HG02798 (cell line): ENCODE results near the gene LDLRAD4.

Source experiments
- ATAC-seq: cut with Tn5 transposase; IDR thresholded peaks from one replicate; pipeline ENCODE4 v1.9.1; 2021; ENCODE audit warnings: mild to moderate bottlenecking; ENCODE audit not compliant: unreplicated experiment, poor library complexity

Gene LDLRAD4

GRCh38 chr18:13300029-13300428 lies 81.5 kb downstream of the LDLRAD4 start:
- no peak for ATAC-seq

- no peak for ATAC-seq
Measured at GRCh38 chr18:13300796-13301195, 82.2 kb downstream of the LDLRAD4 start.

GRCh38 chr18:13302040-13302439 lies 83.5 kb downstream of the LDLRAD4 start:
- no peak for ATAC-seq

GRCh38 chr18:13302457-13303225 lies 84.1 kb downstream of the LDLRAD4 start:
- no peak for ATAC-seq

- no peak for ATAC-seq
Measured at GRCh38 chr18:13303756-13304364, 85.3 kb downstream of the LDLRAD4 start.

- ATAC-seq, result no peak
Measured at GRCh38 chr18:13305301-13305700, 86.7 kb downstream of the LDLRAD4 start.

DNA sequence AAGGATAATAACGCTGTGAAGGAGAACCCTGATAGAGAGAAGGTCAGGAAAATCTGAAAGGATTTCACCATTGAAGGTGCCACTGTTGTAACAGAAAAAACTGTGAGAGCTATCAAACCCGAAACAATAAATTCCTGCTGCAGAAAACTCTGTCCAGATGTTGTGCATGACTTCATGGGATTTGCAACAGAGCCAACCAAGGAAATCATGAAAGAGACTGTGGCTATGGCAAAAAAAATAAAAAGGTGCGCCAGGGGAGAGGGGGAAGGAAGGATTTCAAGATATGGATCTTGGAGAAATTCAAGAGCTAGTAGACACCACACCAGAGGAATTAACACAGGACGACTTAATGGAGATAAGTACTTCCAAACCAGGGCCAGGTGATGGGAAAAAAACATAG lies 88.0 kb downstream of the LDLRAD4 start:
- no peak for ATAC-seq

DNA sequence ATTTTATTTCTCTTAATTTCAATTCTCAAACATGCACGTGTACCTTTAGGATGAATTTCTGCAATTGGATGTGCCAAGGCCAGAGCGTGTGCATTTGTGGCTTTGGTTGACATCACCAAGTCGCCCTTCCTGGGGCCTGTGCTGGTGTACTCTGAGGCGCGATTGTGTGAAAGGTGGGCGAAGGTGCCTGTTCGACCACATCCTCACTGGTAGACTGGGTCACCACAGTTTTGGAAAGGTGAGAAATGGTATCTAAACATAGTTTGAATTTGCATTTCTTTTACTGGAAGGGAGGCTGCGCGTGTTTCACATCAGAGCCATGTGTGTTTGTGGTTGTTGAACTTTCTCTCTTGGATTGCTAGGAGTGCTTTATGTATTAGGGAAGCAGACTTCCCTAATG lies 89.8 kb downstream of the LDLRAD4 start:
- ATAC-seq, result no peak

DNA sequence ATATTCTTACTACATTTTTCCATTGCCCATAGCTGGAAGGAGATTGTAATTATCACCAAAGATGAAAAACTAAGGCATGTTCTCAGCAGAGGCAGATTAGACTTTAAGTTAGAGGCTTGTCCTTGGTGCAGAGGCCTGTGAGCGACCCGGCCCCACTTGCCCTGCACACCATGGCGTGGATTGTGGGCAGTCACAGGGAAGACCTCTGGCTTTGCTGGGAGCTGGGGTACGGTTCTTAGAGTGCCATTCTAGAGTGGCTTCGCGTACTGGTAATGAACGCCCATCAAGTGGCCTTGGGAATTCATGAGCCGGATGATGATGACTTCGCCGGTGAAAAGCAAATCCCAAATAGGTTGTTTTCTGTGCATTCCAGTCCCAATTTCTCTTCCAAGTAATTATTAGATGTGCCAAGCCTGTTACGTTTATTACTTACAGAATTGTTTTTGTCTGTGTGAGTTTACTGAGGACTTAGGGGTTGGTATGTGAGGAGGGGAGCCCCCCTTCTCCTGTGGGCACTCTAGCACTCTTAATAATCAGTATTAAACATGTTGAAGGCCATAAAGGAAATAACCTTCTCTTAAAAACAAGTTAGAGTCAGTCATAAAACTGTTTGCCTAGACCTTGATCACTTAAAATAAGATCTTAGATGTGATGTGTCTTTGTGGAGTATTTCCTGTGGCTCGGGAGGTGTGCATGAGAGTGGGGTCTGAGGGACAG lies 90.6 kb downstream of the LDLRAD4 start:
- no peak for ATAC-seq

GRCh38 chr18:13309748-13310670 lies 91.4 kb downstream of the LDLRAD4 start:
- no peak for ATAC-seq

DNA sequence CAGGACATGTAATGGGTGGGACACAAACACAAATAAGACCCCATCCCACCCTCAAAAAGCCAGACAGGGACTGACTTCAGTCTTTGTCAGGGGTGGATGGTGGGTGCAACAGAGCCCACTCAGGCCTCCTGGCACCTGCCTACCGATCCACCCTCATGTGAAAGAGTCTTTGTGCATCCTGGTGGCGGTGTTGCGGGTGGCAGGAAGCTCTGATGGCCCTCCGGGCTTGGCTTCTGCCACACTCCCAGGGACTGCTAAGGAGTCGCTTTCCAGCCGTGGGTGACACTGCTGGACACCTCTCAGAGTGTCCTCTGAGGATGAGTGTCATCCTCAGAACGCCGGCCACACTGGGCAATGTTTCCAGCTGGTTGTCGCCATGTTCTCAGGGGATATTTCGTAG lies 92.6 kb downstream of the LDLRAD4 start:
- no peak for ATAC-seq

GRCh38 chr18:13312515-13312914 lies 94.0 kb downstream of the LDLRAD4 start:
- no peak for ATAC-seq

DNA sequence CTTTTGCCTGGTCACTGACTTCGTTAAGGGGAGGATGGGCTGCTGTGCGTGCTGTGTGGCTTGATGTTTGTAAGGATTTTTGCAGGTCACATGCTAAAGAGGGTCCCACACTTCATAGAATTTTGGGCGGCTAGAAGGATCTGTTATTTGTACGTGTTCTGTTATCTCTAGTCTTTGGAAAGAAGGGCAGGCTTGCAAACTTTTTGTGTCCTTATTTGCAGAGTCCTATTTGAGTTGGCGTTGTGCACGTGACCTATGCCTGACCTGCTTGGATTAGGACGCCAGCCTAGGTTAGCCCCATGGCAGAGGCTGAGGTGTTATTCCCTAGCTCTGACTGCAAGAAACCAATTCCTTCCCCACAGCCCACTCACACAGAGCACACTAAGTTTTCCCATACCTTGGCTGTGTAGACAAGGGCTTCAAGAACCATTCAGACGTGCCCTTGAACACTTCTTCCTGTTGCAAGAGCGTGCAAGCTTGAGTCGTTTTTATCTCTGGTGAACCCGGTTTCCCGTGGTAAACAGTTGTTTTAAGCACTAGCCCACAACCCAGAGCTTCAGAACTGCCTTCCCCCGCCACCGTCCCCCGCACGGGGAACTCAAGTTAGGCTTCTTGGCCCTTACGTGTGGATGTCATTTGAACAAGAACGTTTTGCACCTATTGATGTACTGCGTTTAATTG lies 94.6 kb downstream of the LDLRAD4 start:
- ATAC-seq, result no peak

DNA sequence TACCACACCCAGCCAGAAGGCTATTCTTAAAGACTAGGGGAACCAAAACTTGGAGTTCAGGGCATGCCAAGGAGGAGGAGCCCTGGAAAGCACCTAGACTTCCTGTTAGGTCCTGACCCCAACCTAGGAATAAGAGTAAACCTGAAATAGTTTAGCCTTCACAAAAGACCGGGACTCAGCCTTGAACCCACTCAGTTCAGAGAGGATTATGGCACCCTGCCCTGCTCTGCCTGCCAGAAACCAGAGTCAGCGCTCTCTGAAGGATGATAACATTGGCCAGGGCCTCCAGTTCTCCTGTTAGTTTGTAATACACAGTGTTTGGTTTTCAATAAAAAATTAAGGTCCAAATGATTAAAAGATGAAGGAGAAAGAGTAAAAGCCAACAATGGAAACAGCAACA lies 96.4 kb downstream of the LDLRAD4 start:
- ATAC-seq, result no peak

GRCh38 chr18:13316063-13316462 lies 97.5 kb downstream of the LDLRAD4 start:
- ATAC-seq, result no peak

DNA sequence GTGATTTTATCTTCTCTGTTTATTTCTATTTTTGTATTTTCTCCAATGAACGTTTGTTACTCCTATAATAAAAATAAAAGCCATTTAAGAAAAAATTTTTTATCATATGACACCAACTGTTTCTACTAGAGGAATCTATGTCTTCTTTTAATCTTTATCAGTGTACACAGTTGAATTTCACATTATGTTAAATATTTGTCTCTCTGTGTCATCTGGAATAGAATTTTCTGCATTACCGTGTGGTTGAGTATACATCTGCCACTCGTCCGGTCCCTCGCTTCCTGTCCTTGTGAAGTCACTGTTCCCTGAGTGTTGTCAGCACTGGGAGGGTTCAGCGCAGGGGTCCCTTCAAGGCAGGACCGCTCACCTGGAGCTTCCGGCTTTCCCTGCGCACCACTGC lies 99.2 kb downstream of the LDLRAD4 start:
- ATAC-seq, result no peak

- ATAC-seq, result no peak
Measured at GRCh38 chr18:13318731-13319501, 100.4 kb downstream of the LDLRAD4 start.

DNA sequence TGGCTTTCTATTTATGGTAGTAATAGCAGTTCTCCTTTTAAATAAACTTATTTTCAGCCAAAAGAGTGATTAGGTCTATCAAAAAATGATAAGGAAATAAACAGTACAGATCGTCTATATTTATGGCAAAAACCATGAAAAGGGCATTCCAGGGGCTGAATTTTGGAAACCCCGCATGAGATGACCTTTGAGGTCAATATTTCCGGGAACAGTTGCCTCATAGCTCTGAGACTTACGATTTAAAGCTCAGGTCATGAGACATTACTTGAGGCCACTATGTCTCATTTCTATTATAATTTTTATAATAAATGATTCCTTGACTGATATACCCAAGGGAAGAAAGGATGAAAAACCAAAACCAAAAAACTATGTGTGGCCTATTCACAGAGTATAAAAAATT lies 101.1 kb downstream of the LDLRAD4 start:
- no peak for ATAC-seq

DNA sequence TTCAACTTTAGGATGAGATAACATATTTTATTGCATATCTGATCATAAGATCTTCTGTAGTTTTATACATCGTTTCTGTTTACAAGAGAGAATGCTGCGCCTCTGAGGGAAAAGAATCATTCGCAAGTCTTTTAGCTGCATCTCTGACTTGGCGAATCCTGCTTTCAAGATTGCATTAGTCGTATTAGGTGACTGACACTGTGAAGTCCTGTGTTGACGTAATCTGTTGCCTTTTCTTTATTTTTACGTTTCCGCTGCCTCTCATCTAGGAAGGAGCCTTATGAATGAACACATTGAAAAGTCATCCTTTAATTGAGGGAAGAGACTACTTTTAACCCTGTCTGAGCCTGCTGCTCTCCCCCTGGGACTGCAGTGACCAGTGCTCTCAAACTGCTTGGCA lies 101.5 kb downstream of the LDLRAD4 start:
- ATAC-seq, result no peak
